Activated T-helper 1 cell treated with anti-CD3 and anti-CD28 coated beads, Interleukin-12 subunit alpha, Interleukin-12 subunit beta, Interleukin-2, Interleukin-4 antibody, amounts not matched to agents 30 ng/mL and 10 ng/mL and 1 ng/mL, durations not matched to agents 14 hours and 24 hours and 36 hours (primary cell): ENCODE results near the gene EZH1. TPM values are rescaled to one million over a fixed set of nuclear protein-coding genes. Genes with fewer than 3 reads are reported as not detected.

Experiments
- DNase-seq: peaks from one replicate; pipeline ENCODE4 v3.0.0; 2021; ENCODE audit warnings: low spot score
- H3K27ac Mint-ChIP-seq: one replicate; pipeline ENCODE4 v1.8.0; 2021; ENCODE audit warnings: mild to moderate bottlenecking, mixed read lengths
- H3K27me3 Mint-ChIP-seq: one replicate; pipeline ENCODE4 v1.8.0; 2022; ENCODE audit warnings: mild to moderate bottlenecking, moderate library complexity, mixed read lengths; ENCODE audit not compliant: insufficient read depth
- H3K36me3 Mint-ChIP-seq: one replicate; pipeline ENCODE4 v1.8.0; 2021; ENCODE audit warnings: low read depth, mixed read lengths
- H3K4me1 Mint-ChIP-seq: one replicate; pipeline ENCODE4 v1.8.0; 2021; ENCODE audit warnings: low read depth, mixed read lengths
- H3K4me3 Mint-ChIP-seq: one replicate; pipeline ENCODE4 v1.8.0; 2021; ENCODE audit warnings: mild to moderate bottlenecking, moderate library complexity, mixed read lengths
- H3K9me3 Mint-ChIP-seq: one replicate; pipeline ENCODE4 v1.8.0; 2021; ENCODE audit warnings: mixed read lengths
- intact Hi-C: fragments of 100-400 bp; cut with micrococcal nuclease; formaldehyde crosslinking; loops from one replicate; pipeline ENCODE4 v1.15.1; 2024
- total RNA-seq: library from RNA; stranded (reverse); gene quantifications from 2 replicates; pipeline ENCODE4 v1.2.3, GENCODE V29; 2022

Gene EZH1
- total RNA-seq, 1 donor from 2014 or later, result 35.6 TPM

DNA sequence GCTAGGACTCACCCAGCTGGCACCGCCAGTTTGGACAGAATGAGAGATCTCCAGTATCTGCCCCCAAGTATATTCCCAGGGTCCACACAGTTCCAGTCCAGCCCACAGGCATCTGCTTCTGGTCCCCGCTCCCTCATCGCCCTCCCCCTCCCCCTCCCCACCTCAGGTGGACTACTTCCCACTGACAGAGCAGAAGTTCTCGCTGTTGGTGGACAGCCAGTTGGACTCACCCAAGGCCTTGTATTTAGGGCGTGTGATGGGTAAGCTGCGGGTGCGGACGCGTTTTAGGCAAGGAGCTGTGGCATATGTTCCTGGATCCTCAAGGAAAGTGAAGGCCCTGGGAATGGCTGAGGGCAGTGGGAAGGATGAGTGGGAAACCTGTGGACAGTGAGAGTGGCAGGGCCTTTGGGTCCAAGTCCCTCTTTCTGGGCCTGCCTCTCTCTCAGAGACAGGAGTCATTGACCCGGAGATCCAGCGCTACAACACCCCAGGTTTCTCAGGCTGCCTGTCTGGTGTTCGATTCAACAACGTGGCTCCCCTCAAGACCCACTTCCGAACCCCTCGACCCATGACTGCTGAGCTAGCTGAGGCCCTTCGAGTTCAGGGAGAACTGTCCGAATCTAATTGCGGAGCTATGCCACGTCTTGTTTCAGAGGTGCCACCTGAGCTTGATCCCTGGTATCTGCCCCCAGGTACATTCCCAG, 47.6 kb downstream of the EZH1 start:
- DNase-seq, result no peak
- no peaks in the 10 kb centered on the region for H3K9me3 Mint-ChIP-seq
- no peaks in the 10 kb centered on the region for H3K4me1 Mint-ChIP-seq
- intact Hi-C loops, result no loop called here
- H3K4me3 Mint-ChIP-seq, result no peak overlapping the region
- peaks cover 7% of the 10 kb centered on the region for H3K27me3 Mint-ChIP-seq
- peaks cover 22% of the 10 kb centered on the region for H3K36me3 Mint-ChIP-seq
- H3K27ac Mint-ChIP-seq, result no peak overlapping the region

DNA sequence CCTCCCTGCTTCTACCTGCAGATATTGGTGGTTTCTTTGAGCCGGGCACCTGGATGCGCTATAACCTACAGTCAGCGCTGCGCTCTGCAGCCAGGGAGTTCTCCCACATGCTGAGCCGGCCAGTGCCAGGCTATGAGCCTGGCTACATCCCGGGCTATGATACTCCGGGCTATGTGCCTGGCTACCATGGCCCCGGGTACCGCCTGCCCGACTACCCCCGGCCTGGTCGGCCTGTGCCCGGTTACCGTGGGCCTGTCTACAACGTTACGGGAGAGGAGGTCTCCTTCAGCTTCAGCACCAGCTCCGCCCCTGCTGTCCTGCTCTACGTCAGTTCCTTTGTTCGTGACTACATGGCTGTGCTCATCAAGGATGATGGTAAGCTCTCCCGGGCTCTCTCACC, 49.3 kb downstream of the EZH1 start:
- no peak for DNase-seq
- Mint-ChIP-seq H3K36me3 (peaks cover 9% of the 10 kb centered on the region), H3K27ac (no peak overlapping the region), H3K27me3 (peaks cover 7% of the 10 kb centered on the region), H3K4me1 (no peaks in the 10 kb centered on the region), H3K4me3 (no peak overlapping the region), H3K9me3 (no peaks in the 10 kb centered on the region)
- intact Hi-C loops, result no loop called here

DNA sequence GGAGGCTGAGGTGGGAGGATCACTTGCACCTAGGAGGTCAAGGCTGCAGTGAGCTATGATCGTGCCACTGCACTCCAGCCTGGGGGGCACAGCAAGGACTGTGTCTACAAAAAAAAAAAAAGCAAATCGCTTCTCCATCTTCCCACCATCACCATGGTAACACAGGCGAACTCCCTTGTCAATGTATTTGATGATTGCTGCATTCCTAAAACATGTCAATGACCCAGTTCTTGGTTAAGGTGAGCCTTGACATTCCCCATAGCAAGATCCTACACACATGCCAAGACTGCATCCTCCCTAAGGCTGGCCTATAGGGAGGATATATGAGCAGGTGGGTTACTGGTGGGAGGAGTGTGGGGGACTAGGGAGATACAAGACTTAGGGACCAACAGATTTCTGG, 50.3 kb downstream of the EZH1 start:
- Mint-ChIP-seq H3K27ac (no peak overlapping the region), H3K27me3 (peaks cover 7% of the 10 kb centered on the region), H3K4me3 (no peak overlapping the region), H3K4me1 (no peaks in the 10 kb centered on the region), H3K36me3 (peaks cover 6% of the 10 kb centered on the region), H3K9me3 (no peaks in the 10 kb centered on the region)
- no peak for DNase-seq
- intact Hi-C loops, result no loop called here

DNA sequence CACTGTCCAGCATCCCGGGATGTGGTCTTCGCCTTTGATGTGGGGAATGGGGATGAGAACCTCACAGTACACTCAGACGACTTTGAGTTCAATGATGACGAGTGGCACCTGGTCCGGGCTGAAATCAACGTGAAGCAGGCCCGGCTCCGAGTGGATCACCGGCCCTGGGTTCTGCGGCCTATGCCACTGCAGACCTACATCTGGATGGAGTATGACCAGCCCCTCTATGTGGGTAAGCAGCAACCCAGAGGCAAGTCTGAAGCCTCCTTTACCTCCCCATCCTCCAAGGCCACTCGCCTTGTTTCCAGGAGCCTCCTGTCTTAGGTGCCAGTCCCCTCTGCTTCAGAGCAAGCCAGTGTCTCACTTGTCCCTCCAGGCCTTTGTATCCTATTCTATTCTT, 52.4 kb downstream of the EZH1 start:
- DNase-seq, result no peak
- no peak overlapping the region for H3K27ac Mint-ChIP-seq
- H3K9me3 Mint-ChIP-seq, result no peaks in the 10 kb centered on the region
- no peaks in the 10 kb centered on the region for H3K4me1 Mint-ChIP-seq
- peaks cover 1% of the 10 kb centered on the region for H3K27me3 Mint-ChIP-seq
- no peak overlapping the region for H3K4me3 Mint-ChIP-seq
- intact Hi-C loops, result no loop called here
- H3K36me3 Mint-ChIP-seq, result peaks cover 2% of the 10 kb centered on the region

DNA sequence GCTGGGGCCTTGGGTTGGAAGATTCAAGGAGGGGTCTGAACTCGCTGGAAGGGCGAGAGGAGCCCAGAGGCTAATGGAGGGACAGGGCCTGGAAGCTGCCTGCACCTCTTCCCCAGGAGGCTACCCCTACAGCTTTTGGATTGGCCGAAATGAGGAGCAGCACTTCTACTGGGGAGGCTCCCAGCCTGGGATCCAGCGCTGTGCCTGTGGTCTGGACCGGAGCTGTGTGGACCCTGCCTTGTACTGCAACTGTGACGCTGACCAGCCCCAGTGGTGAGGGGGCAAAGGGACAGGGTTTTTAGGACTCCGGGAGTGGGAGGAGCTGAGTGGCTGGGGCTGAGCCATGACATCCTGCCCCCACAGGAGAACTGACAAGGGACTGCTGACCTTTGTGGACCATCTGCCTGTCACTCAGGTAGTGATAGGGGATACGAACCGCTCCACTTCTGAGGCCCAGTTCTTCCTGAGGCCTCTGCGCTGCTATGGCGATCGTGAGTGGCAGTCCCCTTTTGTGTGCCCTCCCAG, 53.8 kb downstream of the EZH1 start:
- no peak for DNase-seq
- Mint-ChIP-seq H3K4me1 (no peaks in the 10 kb centered on the region), H3K9me3 (no peaks in the 10 kb centered on the region), H3K4me3 (no peak overlapping the region), H3K36me3 (peaks cover 4% of the 10 kb centered on the region), H3K27me3 (peaks cover 6% of the 10 kb centered on the region), H3K27ac (no peak overlapping the region)
- intact Hi-C loops, result no loop called here

DNA sequence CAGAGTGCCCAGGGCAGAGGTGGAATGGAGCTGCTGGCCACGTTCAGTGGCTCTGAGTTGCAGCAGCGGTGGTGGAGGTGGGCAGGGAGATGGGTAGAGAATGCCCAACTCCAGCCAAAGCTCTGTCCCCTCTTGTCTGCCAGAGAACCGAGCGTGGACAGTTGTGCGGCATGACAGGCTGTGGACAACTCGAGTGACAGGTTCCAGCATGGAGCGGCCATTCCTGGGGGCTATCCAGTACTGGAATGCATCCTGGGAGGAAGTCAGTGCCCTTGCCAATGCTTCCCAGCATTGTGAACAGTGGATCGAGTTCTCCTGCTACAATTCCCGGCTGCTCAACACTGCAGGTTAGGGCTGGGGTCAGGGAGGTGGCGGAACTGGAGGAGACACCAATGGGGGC, 54.2 kb downstream of the EZH1 start:
- no peak overlapping the region for H3K27ac Mint-ChIP-seq
- H3K9me3 Mint-ChIP-seq, result no peaks in the 10 kb centered on the region
- no peak for DNase-seq
- peaks cover 6% of the 10 kb centered on the region for H3K27me3 Mint-ChIP-seq
- peaks cover 2% of the 10 kb centered on the region for H3K36me3 Mint-ChIP-seq
- no peak overlapping the region for H3K4me3 Mint-ChIP-seq
- intact Hi-C loops, result no loop called here
- no peaks in the 10 kb centered on the region for H3K4me1 Mint-ChIP-seq

DNA sequence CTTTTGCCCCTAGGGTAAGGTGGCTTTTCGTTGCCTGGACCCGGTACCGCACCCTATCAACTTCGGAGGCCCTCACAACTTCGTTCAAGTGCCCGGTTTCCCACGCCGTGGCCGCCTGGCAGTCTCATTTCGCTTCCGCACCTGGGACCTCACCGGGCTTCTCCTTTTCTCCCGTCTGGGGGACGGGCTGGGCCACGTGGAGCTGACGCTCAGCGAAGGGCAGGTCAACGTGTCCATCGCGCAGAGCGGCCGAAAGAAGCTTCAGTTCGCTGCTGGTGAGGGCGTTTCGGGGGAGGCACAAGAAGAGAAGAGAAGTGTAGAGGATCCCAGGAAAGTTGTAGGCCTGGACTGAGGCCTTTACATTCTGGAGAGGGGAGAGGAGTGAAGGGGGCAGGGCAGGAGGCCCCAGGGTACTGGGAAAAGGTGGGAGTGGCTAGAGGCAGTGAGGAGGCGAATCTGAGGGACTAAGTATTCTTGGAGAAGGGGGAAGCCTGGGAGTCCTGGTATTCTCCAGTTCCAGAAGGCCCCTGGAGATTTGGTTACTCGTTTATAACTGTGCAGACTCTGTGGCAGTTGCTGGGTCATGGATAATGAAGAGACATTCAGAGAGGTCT, 57.0 kb downstream of the EZH1 start:
- DNase-seq, result no peak
- H3K9me3 Mint-ChIP-seq, result no peaks in the 10 kb centered on the region
- no peak overlapping the region for H3K27ac Mint-ChIP-seq
- peaks cover 2% of the 10 kb centered on the region for H3K36me3 Mint-ChIP-seq
- intact Hi-C loops, result no loop called here
- no peak overlapping the region for H3K4me3 Mint-ChIP-seq
- H3K4me1 Mint-ChIP-seq, result peaks cover 9% of the 10 kb centered on the region
- peaks cover 22% of the 10 kb centered on the region for H3K27me3 Mint-ChIP-seq

DNA sequence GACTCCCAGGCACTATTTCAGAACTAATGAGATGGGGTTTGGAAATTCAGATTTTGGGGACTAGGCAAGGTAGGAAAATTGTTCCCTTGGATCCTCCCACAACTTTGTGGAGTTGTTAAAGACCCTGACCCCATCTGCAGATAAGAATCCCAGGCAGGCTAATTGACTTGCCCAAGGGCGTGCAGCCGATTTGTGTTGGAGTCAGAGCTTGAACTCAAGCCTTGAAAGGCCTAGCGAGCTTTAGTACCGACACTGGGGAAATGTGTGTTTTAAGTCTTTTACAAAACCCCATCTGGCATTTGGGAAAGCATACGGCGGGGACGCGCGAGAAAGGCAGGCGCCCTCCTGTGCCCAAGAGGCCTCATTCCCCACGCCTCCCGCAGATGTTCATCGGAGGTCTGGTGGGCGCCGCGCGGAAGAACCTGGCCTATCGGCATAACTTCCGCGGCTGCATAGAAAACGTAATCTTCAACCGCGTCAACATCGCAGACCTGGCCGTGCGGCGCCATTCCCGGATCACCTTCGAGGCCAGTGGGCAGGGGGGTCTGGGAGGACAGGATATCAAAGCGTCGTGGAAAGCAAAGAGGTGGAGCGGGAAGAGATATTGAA, 58.2 kb downstream of the EZH1 start:
- DNase-seq, result no peak
- intact Hi-C loops, result no loop called here
- Mint-ChIP-seq H3K27ac (no peak overlapping the region), H3K9me3 (no peaks in the 10 kb centered on the region), H3K4me1 (peaks cover 21% of the 10 kb centered on the region), H3K27me3 (peaks cover 31% of the 10 kb centered on the region), H3K36me3 (peaks cover 3% of the 10 kb centered on the region), H3K4me3 (no peak overlapping the region)

DNA sequence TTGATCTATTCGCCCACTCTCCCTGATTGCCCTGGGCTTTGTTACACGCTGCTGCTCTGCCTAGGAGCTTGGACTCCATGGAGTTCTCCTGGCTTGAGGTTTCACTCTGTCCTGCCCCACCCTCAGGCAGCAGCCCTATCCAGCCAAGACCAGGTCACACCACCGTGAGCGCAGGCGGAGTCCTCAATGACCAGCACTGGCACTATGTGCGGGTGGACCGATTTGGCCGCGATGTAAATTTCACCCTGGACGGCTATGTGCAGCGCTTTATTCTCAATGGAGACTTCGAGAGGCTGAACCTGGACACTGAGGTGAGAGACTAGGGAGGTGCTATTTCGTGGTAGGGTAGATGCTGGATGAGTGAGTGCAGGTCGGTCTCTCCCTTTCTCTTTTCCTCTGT, 59.0 kb downstream of the EZH1 start:
- Mint-ChIP-seq H3K27me3 (peaks cover 35% of the 10 kb centered on the region), H3K9me3 (no peaks in the 10 kb centered on the region), H3K36me3 (peaks cover 3% of the 10 kb centered on the region), H3K4me3 (no peak overlapping the region), H3K4me1 (peaks cover 27% of the 10 kb centered on the region), H3K27ac (no peak overlapping the region)
- intact Hi-C loops, result no loop called here
- no peak for DNase-seq

DNA sequence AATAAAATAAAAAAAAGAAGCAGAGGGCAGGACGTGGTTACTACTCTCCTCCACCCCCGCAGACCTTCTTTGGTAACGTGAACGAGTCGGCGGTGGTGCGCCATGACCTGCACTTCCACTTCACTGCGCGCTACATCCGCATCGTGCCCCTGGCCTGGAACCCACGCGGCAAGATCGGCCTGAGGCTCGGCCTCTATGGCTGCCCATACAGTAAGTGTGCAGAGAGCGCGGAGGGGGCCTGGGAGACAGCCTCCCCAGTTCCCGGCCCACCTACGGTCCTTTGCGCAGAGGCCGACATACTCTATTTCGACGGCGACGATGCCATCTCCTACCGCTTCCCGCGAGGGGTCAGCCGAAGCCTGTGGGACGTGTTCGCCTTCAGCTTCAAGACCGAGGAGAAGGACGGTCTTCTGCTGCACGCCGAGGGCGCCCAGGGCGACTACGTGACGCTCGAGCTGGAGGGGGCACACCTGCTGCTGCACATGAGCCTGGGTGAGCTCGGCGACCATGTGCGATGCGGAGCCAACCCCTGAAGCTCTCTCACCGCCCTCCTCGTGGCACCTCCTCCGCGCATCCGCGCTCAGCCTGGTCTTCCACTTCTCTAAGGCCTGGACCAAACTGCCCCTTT, 59.8 kb downstream of the EZH1 start:
- intact Hi-C loops, result no loop called here
- H3K4me3 Mint-ChIP-seq, result no peak overlapping the region

DNA sequence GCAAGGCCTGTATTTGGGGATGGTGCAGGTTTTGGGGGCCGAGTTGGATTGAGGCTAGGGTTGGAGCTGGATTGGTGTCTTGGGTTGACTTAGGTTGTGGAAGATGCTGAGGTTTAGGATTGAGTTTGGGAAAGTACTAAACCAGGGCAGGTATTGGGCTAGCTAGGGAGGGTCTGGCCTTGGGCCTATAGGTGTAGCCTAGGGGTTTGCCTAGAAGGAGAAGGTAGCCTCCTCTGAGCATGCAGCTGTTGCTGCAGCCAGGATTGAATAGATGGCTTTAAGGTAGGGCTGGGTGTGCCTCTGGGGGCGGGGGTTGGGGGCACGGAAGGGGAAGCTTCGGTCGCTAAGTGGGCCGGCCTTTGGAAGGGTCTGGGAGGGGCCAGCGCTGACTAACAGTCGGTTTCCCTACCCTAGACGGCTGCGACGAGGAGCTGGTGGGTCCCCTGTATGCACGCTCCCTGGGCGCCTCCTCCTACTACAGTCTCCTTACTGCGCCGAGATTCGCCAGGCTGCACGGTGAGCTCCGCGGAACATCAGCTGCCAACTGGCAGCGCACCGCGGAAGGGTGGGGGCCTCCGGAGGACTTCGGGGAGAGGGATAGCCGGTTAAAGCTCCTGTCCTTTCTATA, 61.3 kb downstream of the EZH1 start:
- peak overlapping the region; percentile 43 for H3K4me3 Mint-ChIP-seq
- H3K27me3 Mint-ChIP-seq, result peaks cover 35% of the 10 kb centered on the region
- peaks cover 3% of the 10 kb centered on the region for H3K36me3 Mint-ChIP-seq
- H3K4me1 Mint-ChIP-seq, result peaks cover 37% of the 10 kb centered on the region
- DNase-seq, result no peak
- H3K9me3 Mint-ChIP-seq, result no peaks in the 10 kb centered on the region
- H3K27ac Mint-ChIP-seq, result no peak overlapping the region
- intact Hi-C loops, result no loop called here

More for the DNA sequence above, 59.8 kb downstream of the EZH1 start:
- Mint-ChIP-seq H3K9me3 (no peaks in the 10 kb centered on the region), H3K27ac (no peak overlapping the region), H3K36me3 (peaks cover 3% of the 10 kb centered on the region), H3K27me3 (peaks cover 35% of the 10 kb centered on the region), H3K4me1 (peaks cover 27% of the 10 kb centered on the region)
- no peak for DNase-seq

DNA sequence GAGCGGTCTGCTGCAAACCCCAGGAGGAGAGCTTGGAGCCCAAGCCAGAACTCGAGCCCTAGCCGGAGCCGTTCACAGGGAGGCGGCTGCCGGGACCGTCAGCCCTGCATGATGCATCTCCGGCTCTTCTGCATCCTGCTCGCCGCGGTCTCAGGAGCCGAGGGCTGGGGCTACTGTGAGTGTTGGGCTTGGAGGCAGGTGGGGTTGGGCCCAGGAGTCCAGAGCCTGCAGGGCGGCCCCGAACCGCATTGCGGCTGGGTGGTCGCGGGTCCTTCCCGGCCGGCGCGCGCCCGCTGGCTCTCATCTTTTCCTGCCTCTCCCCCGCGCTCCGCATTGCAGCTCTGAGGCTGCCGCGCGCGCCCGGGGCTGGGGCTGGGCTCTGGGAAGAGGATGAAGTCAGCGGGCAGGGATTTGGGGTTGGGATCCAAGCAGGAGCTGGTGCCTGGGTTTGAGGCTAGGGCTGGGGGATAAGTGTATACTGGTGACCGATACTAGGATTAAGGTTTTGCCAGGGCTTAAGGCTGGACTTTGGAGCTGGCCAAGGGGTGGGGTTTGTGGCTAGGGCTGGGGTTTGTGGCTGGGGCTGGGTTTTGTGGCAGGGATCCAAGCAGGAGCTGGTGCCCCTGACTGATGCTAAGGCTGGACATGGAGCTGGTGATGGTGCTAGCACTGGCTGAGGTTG, 62.0 kb downstream of the EZH1 start:
- Mint-ChIP-seq H3K27me3 (peaks cover 35% of the 10 kb centered on the region), H3K36me3 (peaks cover 3% of the 10 kb centered on the region), H3K9me3 (no peaks in the 10 kb centered on the region), H3K27ac (peak overlapping the region; percentile 52), H3K4me1 (peaks cover 44% of the 10 kb centered on the region), H3K4me3 (peak overlapping the region; percentile 75)
- DNase-seq, result no peak
- intact Hi-C loops, result no loop called here
